Ishikawa (cell line): ENCODE results near the gene LCN2.

ENCODE experiments used
- CEBPB ChIP-seq: IDR thresholded peaks from 2 replicates; pipeline ENCODE4 v1.6.1; 2012
- CREB1 ChIP-seq: IDR thresholded peaks from 2 replicates; pipeline ENCODE4 v1.6.1; 2012; ENCODE audit warnings: low read depth
- EGR1 ChIP-seq: IDR thresholded peaks from 2 replicates; pipeline ENCODE4 v1.6.1; 2012
- EP300 ChIP-seq: IDR thresholded peaks from 2 replicates; pipeline ENCODE4 v1.6.1; 2012; ENCODE audit warnings: borderline replicate concordance
- FOXM1 ChIP-seq: IDR thresholded peaks from 2 replicates; pipeline ENCODE4 v1.6.1; 2012; ENCODE audit warnings: low read depth, borderline replicate concordance
- MAX ChIP-seq: IDR thresholded peaks from 2 replicates; pipeline ENCODE4 v1.6.1; 2012
- NFIC ChIP-seq: IDR thresholded peaks from 2 replicates; pipeline ENCODE4 v1.6.1; 2012
- RAD21 ChIP-seq: IDR thresholded peaks from 2 replicates; pipeline ENCODE4 v1.6.1; 2012; ENCODE audit warnings: low read depth
- REST ChIP-seq: IDR thresholded peaks from 2 replicates; pipeline ENCODE4 v1.6.1; 2012; ENCODE audit warnings: low read depth, mild to moderate bottlenecking
- TAF1 ChIP-seq: IDR thresholded peaks from 2 replicates; pipeline ENCODE4 v1.6.1; 2012; ENCODE audit warnings: low read depth, mild to moderate bottlenecking
- TCF12 ChIP-seq: IDR thresholded peaks from 2 replicates; pipeline ENCODE4 v1.6.1; 2012; ENCODE audit warnings: low read depth
- TEAD4 ChIP-seq: IDR thresholded peaks from 2 replicates; pipeline ENCODE4 v1.6.1; 2012
- USF1 ChIP-seq: IDR thresholded peaks from 2 replicates; pipeline ENCODE4 v1.6.1; 2012
- YY1 ChIP-seq: IDR thresholded peaks from 2 replicates; pipeline ENCODE4 v1.6.1; 2012; ENCODE audit warnings: low read depth
- ZBTB7A ChIP-seq: IDR thresholded peaks from 2 replicates; pipeline ENCODE4 v1.6.1; 2012; ENCODE audit warnings: low read depth

LCN2 gene

GRCh38 chr9:128152133-128153059 is 3.1 kb downstream of the LCN2 start:
- no peak for TF ChIP-seq MAX
- no peak for TF ChIP-seq TAF1
- TF ChIP-seq ZBTB7A: no peak
- TF ChIP-seq EP300: no peak
- TF ChIP-seq TEAD4: no peak
- TF ChIP-seq CEBPB: no peak
- no peak for TF ChIP-seq YY1
- TF ChIP-seq EGR1: no peak
- no peak for TF ChIP-seq RAD21
- no peak for TF ChIP-seq TCF12
- no peak for TF ChIP-seq CREB1
- TF ChIP-seq NFIC: no peak
- no peak for TF ChIP-seq REST
- TF ChIP-seq FOXM1: no peak
- TF ChIP-seq USF1: no peak

- TF ChIP-seq ZBTB7A: no peak
- 0 out of 2 replicates have a peak, but pooled peaks have one; percentile 26 for TF ChIP-seq USF1
- TF ChIP-seq MAX: peak; percentile 23; the same call in 1 of the 2 replicates
These were observed 4.0 kb downstream of the LCN2 start for GRCh38 chr9:128153060-128153946.

- no peak for TF ChIP-seq CEBPB
- TF ChIP-seq ZBTB7A: no peak
- no peak for TF ChIP-seq EP300
- no peak for TF ChIP-seq REST
- no peak for TF ChIP-seq TEAD4
- no peak for TF ChIP-seq YY1
- no peak for TF ChIP-seq RAD21
- TF ChIP-seq MAX: no peak
- TF ChIP-seq EGR1: no peak
- TF ChIP-seq TCF12: no peak
- TF ChIP-seq TAF1: no peak
- no peak for TF ChIP-seq FOXM1
- no peak for TF ChIP-seq USF1
- TF ChIP-seq CREB1: no peak
- no peak for TF ChIP-seq NFIC
These were observed 4.9 kb downstream of the LCN2 start for GRCh38 chr9:128153947-128154695.
